Lower lobe of right lung (tissue), 2 donors: ENCODE results near the gene PTPN18. TPM values are rescaled to one million over a fixed set of nuclear protein-coding genes. Genes with fewer than 3 reads are reported as not detected.

Experiments
- ATAC-seq, 2 donors: fragments of 200-7000 bp; cut with Tn5 transposase; one replicate each; pipeline ENCODE4 v1.9.1; 2020 to 2022; ENCODE audit warnings: mild to moderate bottlenecking in 2 of 2, moderate library complexity in 2 of 2
- DNase-seq: peaks from one replicate; pipeline ENCODE4 v3.0.0-alpha.2; 2020
- H3K27ac ChIP-seq: fragments of 200-600 bp; one replicate; pipeline ENCODE4 v1.8.0; 2022
- H3K27me3 ChIP-seq: fragments of 200-600 bp; one replicate; pipeline ENCODE4 v1.8.0; 2022; ENCODE audit warnings: low read depth
- H3K36me3 ChIP-seq: fragments of 200-600 bp; one replicate; pipeline ENCODE4 v1.8.0; 2022; ENCODE audit warnings: mild to moderate bottlenecking
- H3K4me1 ChIP-seq: fragments of 200-600 bp; one replicate; pipeline ENCODE4 v1.8.0; 2022
- H3K4me3 ChIP-seq: fragments of 200-600 bp; one replicate; pipeline ENCODE4 v1.8.0; 2022; ENCODE audit warnings: mild to moderate bottlenecking
- H3K9me3 ChIP-seq: fragments of 200-600 bp; one replicate; pipeline ENCODE4 v1.8.0; 2022
- intact Hi-C: fragments of 100-400 bp; cut with DNase I; formaldehyde crosslinking; loops from one replicate; pipeline ENCODE4 v1.11.0; 2022
- total RNA-seq: library from RNA; stranded (reverse); fragmentation: NEBNext Ultra II Directional; extraction: Animal tissue kit (Norgen Biotek cat#: 25700); gene quantifications from one replicate; pipeline ENCODE4 v1.2.1, GENCODE V29; 2021
- TF ChIP-seq, protein P1 (sequence below): fragments of 200-600 bp; IDR thresholded peaks from one replicate; pipeline ENCODE4 v1.8.0; 2022; ENCODE audit warnings: antibody characterized with exemption, mild to moderate bottlenecking
- donor health status: DM: no; HTN: yes; CAD: no; lungs with severe emphysema.

PTPN18 gene
- total RNA-seq, 1 donor from 2014 or later, result 74.1 TPM

DNA sequence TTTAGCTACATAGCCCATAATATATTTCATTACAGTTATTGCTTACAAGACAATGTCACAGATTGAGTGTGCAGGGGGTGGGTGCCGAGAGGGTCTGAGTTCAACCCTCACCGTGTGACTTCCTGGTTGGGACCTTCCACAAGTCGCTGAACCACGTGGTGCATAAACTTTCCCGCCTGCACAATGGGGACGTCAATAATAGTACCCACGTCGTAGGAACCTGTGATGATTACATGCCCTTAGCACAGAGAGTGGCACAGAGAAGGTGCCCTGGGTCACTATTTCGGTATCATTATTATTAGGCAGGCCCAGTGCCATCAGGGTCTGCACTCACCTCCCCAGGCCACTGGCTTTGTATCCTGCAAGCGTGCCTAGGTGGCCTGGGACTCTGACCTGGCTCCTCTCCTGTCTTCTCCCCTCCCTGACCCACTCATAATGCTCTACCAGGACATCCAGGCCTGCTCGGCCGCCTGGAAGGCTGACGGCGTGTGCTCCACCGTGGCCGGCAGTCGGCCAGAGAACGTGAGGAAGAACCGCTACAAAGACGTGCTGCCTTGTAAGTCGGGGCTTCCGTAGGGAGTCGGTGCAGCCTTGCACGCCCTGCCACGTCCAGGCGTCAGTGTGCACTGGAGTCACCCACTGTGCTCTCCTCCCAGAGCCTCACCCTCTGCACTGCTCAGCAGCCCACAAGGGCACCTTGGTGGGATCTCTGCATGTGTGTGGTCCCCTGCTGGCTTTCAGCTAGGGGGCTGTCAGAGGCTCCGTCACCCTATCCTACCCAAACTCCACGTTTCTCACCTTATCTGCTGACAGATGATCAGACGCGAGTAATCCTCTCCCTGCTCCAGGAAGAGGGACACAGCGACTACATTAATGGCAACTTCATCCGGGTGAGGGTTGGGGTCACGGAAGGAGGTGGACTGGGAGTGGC lies 2.8 kb downstream of the PTPN18 start:
- TF ChIP-seq, protein P1, sequence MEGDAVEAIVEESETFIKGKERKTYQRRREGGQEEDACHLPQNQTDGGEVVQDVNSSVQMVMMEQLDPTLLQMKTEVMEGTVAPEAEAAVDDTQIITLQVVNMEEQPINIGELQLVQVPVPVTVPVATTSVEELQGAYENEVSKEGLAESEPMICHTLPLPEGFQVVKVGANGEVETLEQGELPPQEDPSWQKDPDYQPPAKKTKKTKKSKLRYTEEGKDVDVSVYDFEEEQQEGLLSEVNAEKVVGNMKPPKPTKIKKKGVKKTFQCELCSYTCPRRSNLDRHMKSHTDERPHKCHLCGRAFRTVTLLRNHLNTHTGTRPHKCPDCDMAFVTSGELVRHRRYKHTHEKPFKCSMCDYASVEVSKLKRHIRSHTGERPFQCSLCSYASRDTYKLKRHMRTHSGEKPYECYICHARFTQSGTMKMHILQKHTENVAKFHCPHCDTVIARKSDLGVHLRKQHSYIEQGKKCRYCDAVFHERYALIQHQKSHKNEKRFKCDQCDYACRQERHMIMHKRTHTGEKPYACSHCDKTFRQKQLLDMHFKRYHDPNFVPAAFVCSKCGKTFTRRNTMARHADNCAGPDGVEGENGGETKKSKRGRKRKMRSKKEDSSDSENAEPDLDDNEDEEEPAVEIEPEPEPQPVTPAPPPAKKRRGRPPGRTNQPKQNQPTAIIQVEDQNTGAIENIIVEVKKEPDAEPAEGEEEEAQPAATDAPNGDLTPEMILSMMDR, result no peak
- DNase-seq (no peak), ATAC-seq (no peak)

DNA sequence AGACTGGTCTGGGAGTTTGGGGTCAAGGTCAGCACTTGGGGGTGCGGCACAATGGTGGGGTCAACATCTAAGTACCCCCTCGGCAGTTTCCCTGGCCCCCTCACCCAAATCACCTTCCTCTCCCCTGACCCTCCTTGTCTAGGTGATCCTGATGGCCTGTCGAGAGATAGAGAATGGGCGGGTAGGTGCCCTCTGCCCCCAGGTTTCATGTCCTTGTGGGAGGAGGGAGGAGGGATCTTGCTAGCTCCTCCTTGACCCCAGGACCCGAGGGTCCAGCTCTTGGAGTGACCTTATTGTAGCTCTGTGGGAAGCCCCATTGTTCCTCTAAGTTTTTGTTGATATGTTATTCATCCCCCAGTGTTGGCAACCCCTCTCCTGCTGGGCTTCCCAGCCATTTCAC lies 3.6 kb downstream of the PTPN18 start:
- Histone ChIP-seq H3K36me3 (no peaks in the 10 kb centered on the region), H3K27ac (no peak overlapping the region), H3K27me3 (no peaks in the 10 kb centered on the region), H3K4me3 (no peak overlapping the region), H3K4me1 (peaks cover 17% of the 10 kb centered on the region), H3K9me3 (no peaks in the 10 kb centered on the region)
- ATAC-seq (no peak), DNase-seq (no peak)
- TF ChIP-seq, protein P1, result no peak
- intact Hi-C loops, result no loop called here

More for the DNA sequence above, 2.8 kb downstream of the PTPN18 start:
- Histone ChIP-seq H3K36me3 (no peaks in the 10 kb centered on the region), H3K4me3 (no peak overlapping the region), H3K27ac (no peak overlapping the region), H3K27me3 (no peaks in the 10 kb centered on the region), H3K9me3 (no peaks in the 10 kb centered on the region), H3K4me1 (peaks cover 24% of the 10 kb centered on the region)
- intact Hi-C loops, result no loop called here

GRCh38 chr2:130363479-130363878 lies 7.6 kb downstream of the PTPN18 start:
- TF ChIP-seq, protein P1, result no peak
- intact Hi-C loops, result no loop called here
- no peaks in the 10 kb centered on the region for H3K4me1 ChIP-seq
- no peaks in the 10 kb centered on the region for H3K27me3 ChIP-seq
- no peaks in the 10 kb centered on the region for H3K9me3 ChIP-seq
- DNase-seq (no peak), ATAC-seq (no peak)
- no peaks in the 10 kb centered on the region for H3K36me3 ChIP-seq
- no peak overlapping the region for H3K4me3 ChIP-seq
- H3K27ac ChIP-seq, result no peak overlapping the region

- Histone ChIP-seq H3K4me3 (no peak overlapping the region), H3K36me3 (no peaks in the 10 kb centered on the region), H3K27ac (no peak overlapping the region), H3K4me1 (peaks cover 13% of the 10 kb centered on the region), H3K27me3 (no peaks in the 10 kb centered on the region), H3K9me3 (no peaks in the 10 kb centered on the region)
- TF ChIP-seq, protein P1, result no peak
- intact Hi-C loops, result no loop called here
- ATAC-seq (no peak), DNase-seq (no peak)
These were observed 9.2 kb downstream of the PTPN18 start for GRCh38 chr2:130365075-130365474.

DNA sequence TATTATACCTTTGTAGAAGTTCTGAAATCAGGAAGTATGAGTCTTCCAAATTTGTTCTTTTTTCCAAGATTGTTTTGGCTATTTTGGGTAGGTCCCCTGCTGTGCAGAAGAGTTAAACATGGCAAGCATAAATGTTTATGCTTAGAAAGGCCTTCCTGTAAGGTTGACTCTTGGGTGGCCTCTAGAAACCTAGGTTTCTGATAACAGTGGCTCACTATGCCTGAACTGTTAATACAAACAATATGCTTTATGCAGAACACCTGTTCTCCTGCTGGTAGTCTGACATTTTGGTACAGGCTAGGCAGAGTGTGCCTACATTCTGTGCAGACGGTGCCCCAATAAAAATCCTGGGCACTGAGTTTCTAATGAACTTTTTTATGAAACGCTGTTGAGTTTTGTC lies 10.1 kb downstream of the PTPN18 start:
- Histone ChIP-seq H3K4me3 (no peak overlapping the region), H3K4me1 (peaks cover 20% of the 10 kb centered on the region), H3K27me3 (no peaks in the 10 kb centered on the region), H3K27ac (no peak overlapping the region), H3K9me3 (no peaks in the 10 kb centered on the region), H3K36me3 (no peaks in the 10 kb centered on the region)
- TF ChIP-seq, protein P1, result no peak
- DNase-seq (no peak), ATAC-seq (no peak)
- intact Hi-C loops, result no loop called here
